ENCODE data around the gene MAP4K2.

- no peak for TF ChIP-seq POLR2A (IDR thresholded peaks at IDR 0.05)
- no peak for TF ChIP-seq CTCF (IDR thresholded peaks at IDR 0.05)
These were observed 34.9 kb upstream of the MAP4K2 start for GRCh38 chr11:64837887-64838351.
